ENCODE measurements around the gene TKT. TPM values are rescaled to one million over a fixed set of nuclear protein-coding genes. Genes with fewer than 3 reads are reported as not detected.

The TKT gene
- total RNA-seq, 1 experiment from 2014 or later, result 446 TPM

DNA sequence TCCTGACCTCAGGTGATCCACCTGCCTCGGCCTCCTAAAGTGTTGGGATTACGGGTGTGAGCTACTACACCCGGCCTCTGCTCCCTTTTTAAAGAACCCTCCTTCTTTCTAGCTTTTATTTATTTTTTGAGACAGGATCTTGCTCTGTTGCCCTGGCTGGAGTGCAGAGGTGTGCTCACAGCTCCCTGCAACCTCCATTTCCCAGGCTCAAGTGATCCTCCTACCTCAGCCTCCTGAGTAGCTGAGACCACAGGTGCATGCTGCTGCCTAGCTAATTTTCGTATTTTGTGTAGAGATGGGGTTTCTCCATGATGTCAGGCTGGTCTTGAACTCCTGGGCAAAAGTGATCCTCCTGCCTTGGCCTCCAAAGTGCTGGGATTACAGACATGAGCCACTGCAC, 34.5 kb downstream of the TKT start:
- no peak for DNase-seq
- no peaks in the 10 kb centered on the region for H3K4me1 Mint-ChIP-seq (ENCODE audit: low read depth, unreplicated experiment)
- H3K36me3 Mint-ChIP-seq (ENCODE audit: insufficient read depth, unreplicated experiment), result peaks cover 83% of the 10 kb centered on the region
- H3K4me3 Mint-ChIP-seq (ENCODE audit: low read depth, unreplicated experiment), result no peak overlapping the region
- intact Hi-C loops (cut with micrococcal nuclease; ENCODE audit: unreplicated experiment), result loop anchor here (5.0 kb wide), 2 partner anchors 66 to 131 kb away; no protein-coding TSS in a partner anchor
- H3K27me3 Mint-ChIP-seq (ENCODE audit: unreplicated experiment), result no peaks in the 10 kb centered on the region
- peak overlapping the region; percentile 67 for H3K27ac Mint-ChIP-seq (ENCODE audit: unreplicated experiment)
- no peaks in the 10 kb centered on the region for H3K9me3 Mint-ChIP-seq (ENCODE audit: low read depth, unreplicated experiment)
- CTCF ChIA-PET, result interaction anchor here (0.6 to 1.6 kb wide), 2 partner anchors 49 to 66 kb away, joined by 3 to 4 read pairs; no protein-coding TSS in a partner anchor
- TF ChIP-seq, protein P1, sequence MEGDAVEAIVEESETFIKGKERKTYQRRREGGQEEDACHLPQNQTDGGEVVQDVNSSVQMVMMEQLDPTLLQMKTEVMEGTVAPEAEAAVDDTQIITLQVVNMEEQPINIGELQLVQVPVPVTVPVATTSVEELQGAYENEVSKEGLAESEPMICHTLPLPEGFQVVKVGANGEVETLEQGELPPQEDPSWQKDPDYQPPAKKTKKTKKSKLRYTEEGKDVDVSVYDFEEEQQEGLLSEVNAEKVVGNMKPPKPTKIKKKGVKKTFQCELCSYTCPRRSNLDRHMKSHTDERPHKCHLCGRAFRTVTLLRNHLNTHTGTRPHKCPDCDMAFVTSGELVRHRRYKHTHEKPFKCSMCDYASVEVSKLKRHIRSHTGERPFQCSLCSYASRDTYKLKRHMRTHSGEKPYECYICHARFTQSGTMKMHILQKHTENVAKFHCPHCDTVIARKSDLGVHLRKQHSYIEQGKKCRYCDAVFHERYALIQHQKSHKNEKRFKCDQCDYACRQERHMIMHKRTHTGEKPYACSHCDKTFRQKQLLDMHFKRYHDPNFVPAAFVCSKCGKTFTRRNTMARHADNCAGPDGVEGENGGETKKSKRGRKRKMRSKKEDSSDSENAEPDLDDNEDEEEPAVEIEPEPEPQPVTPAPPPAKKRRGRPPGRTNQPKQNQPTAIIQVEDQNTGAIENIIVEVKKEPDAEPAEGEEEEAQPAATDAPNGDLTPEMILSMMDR (IDR thresholded peaks at IDR 0.05; ENCODE audit: unreplicated experiment), result no peak
- BruUV-seq (replicated peaks), result TSS peak; percentile 21

DNA sequence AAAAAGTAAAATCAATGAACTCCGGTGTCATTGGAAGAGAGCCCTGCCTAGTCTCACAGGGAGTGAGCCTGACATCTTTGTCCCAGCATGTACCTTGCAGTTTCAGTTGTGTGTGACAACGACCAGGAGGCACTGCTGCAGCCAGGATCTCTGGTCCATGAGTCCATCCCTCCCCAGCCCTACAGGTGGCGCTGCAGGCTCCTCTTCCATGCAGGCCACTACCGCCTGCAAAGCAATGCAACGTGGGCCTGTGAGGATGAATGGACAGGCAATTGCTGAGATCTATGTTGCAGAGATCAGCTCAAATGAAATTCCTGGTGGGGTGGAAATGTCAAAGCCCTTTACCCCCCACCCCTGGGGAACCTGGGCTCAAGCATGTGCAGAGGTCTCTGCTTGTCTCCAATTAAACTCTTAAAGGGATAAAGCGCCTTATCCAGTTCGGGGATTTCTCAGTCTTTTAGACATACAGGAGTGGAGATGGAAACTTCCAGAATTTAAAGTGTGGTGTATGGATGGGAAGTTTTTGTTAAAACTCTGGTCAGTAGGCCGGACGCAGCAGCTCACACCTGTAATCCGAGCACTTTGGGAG, 35.8 kb downstream of the TKT start:
- peak overlapping the region; percentile 67 for H3K27ac Mint-ChIP-seq (ENCODE audit: unreplicated experiment)
- DNase-seq, result peak; percentile 92
- TF ChIP-seq, protein P1 (IDR thresholded peaks at IDR 0.05; ENCODE audit: unreplicated experiment), result peak; percentile 81
- no peaks in the 10 kb centered on the region for H3K4me1 Mint-ChIP-seq (ENCODE audit: low read depth, unreplicated experiment)
- no peaks in the 10 kb centered on the region for H3K9me3 Mint-ChIP-seq (ENCODE audit: low read depth, unreplicated experiment)
- no peak overlapping the region for H3K4me3 Mint-ChIP-seq (ENCODE audit: low read depth, unreplicated experiment)
- intact Hi-C loops (cut with micrococcal nuclease; ENCODE audit: unreplicated experiment), result loop anchor here (1.0 to 5.0 kb wide), 3 partner anchors 50 to 132 kb away; no protein-coding TSS in a partner anchor
- H3K36me3 Mint-ChIP-seq (ENCODE audit: insufficient read depth, unreplicated experiment), result peaks cover 70% of the 10 kb centered on the region
- no TSS peak for BruUV-seq (replicated peaks)
- no peaks in the 10 kb centered on the region for H3K27me3 Mint-ChIP-seq (ENCODE audit: unreplicated experiment)
- CTCF ChIA-PET, result interaction anchor here (0.8 to 1.6 kb wide), 3 partner anchors 13 to 50 kb away, joined by 3 to 4 read pairs (median 3); no protein-coding TSS in a partner anchor

DNA sequence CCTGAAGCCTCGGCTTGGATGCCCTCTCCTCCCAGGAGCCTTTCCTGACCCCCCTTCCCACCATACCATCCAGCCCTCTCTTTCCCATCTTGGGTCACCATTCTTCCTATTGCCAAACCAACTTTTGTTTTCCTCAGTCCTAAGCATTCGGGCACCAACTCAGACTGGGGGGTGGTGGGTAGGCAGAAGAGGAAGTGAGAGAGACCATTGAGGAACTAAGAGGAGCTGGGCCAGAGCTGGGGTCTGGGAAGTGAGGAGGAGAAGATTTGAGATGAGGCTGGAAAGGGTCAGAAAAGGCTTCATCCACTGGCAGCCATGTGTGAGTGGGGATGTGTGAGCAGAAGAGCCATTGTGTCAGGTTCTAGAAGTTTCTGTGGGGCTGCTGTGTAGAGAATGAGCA, 37.7 kb downstream of the TKT start:
- intact Hi-C loops (cut with micrococcal nuclease; ENCODE audit: unreplicated experiment), result no loop called here
- no peak for DNase-seq
- CTCF ChIA-PET, result interaction anchor here (0.7 kb wide), 1 partner anchor 180 kb away, joined by 4 read pairs; no protein-coding TSS in a partner anchor
- no TSS peak for BruUV-seq (replicated peaks)
- no peaks in the 10 kb centered on the region for H3K27me3 Mint-ChIP-seq (ENCODE audit: unreplicated experiment)
- H3K4me3 Mint-ChIP-seq (ENCODE audit: low read depth, unreplicated experiment), result no peak overlapping the region
- no peaks in the 10 kb centered on the region for H3K9me3 Mint-ChIP-seq (ENCODE audit: low read depth, unreplicated experiment)
- H3K4me1 Mint-ChIP-seq (ENCODE audit: low read depth, unreplicated experiment), result no peaks in the 10 kb centered on the region
- peak overlapping the region; percentile 82 for H3K27ac Mint-ChIP-seq (ENCODE audit: unreplicated experiment)
- TF ChIP-seq, protein P1 (IDR thresholded peaks at IDR 0.05; ENCODE audit: unreplicated experiment), result no peak
- peaks cover 51% of the 10 kb centered on the region for H3K36me3 Mint-ChIP-seq (ENCODE audit: insufficient read depth, unreplicated experiment)

GRCh38 chr3:53217175-53217574, 38.6 kb downstream of the TKT start:
- BruUV-seq (replicated peaks), result no TSS peak
- TF ChIP-seq, protein P1 (IDR thresholded peaks at IDR 0.05; ENCODE audit: unreplicated experiment), result no peak
- CTCF ChIA-PET, result no interaction called here
- intact Hi-C loops (cut with micrococcal nuclease; ENCODE audit: unreplicated experiment), result no loop called here
- Mint-ChIP-seq H3K27me3 (ENCODE audit: unreplicated experiment) (no peaks in the 10 kb centered on the region), H3K4me1 (ENCODE audit: low read depth, unreplicated experiment) (no peaks in the 10 kb centered on the region), H3K9me3 (ENCODE audit: low read depth, unreplicated experiment) (no peaks in the 10 kb centered on the region), H3K36me3 (ENCODE audit: insufficient read depth, unreplicated experiment) (peaks cover 43% of the 10 kb centered on the region), H3K27ac (ENCODE audit: unreplicated experiment) (no peak overlapping the region), H3K4me3 (ENCODE audit: low read depth, unreplicated experiment) (no peak overlapping the region)
- no peak for DNase-seq
